ENCODE results near the gene ELAVL3.
A peak's percentile ranks its signal among the peaks of the same experiment; 100 is the strongest.

The ELAVL3 gene

GRCh38 chr19:11448923-11449554, 31.8 kb downstream of the ELAVL3 start:
- DNase-seq (ENCODE audit: low read depth, low spot score) = no peak
- CTCF ChIA-PET = interaction anchor here (0.8 to 2.1 kb wide), 6 partner anchors 21 to 159 kb away, joined by 3 to 8 read pairs (median 4); partner anchors contain the start of gene TSPAN16
- POLR2A ChIA-PET = no interaction called here
- no peak overlapping the region for H3K4me3 ChIP-seq (ENCODE audit: low read depth, low read length)
- TF ChIP-seq CTCF (IDR thresholded peaks at IDR 0.05; ENCODE audit: insufficient read depth, low read length, missing control alignments) = no peak

- ChIA-PET CTCF (interaction anchor here (0.6 to 2.1 kb wide), 6 partner anchors 21 to 158 kb away, joined by 3 to 9 read pairs (median 6); no protein-coding TSS in a partner anchor), POLR2A (no interaction called here)
- no peak overlapping the region for H3K4me3 ChIP-seq (ENCODE audit: low read depth, low read length)
- no peak for TF ChIP-seq CTCF (IDR thresholded peaks at IDR 0.05; ENCODE audit: insufficient read depth, low read length, missing control alignments)
- DNase-seq (ENCODE audit: low read depth, low spot score) = no peak
Measured at GRCh38 chr19:11448410-11448809, 32.4 kb downstream of the ELAVL3 start.

GRCh38 chr19:11447347-11448262, 33.2 kb downstream of the ELAVL3 start:
- no peak overlapping the region for H3K4me3 ChIP-seq (ENCODE audit: low read depth, low read length)
- no peak for TF ChIP-seq CTCF (IDR thresholded peaks at IDR 0.05; ENCODE audit: insufficient read depth, low read length, missing control alignments)
- no peak for DNase-seq (ENCODE audit: low read depth, low spot score)
- ChIA-PET CTCF (interaction anchor here (0.6 to 2.1 kb wide), 8 partner anchors 9 to 157 kb away, joined by 3 to 9 read pairs (median 4); partner anchors contain the start of gene SWSAP1), POLR2A (no interaction called here)

GRCh38 chr19:11446652-11447301, 34.1 kb downstream of the ELAVL3 start:
- ChIA-PET POLR2A (no interaction called here), CTCF (interaction anchor here (1.1 to 2.1 kb wide), 12 partner anchors 8 to 157 kb away, joined by 3 to 20 read pairs (median 6); partner anchors contain the start of genes ODAD3, PRKCSH and SWSAP1)

GRCh38 chr19:11446271-11446651, 34.6 kb downstream of the ELAVL3 start:
- CTCF ChIA-PET = interaction anchor here (0.6 to 1.8 kb wide), 11 partner anchors 10 to 156 kb away, joined by 3 to 20 read pairs (median 4); partner anchors contain the start of genes ODAD3, PRKCSH and TSPAN16
- no peak for DNase-seq (ENCODE audit: low read depth, low spot score)
- TF ChIP-seq CTCF (IDR thresholded peaks at IDR 0.05; ENCODE audit: insufficient read depth, low read length, missing control alignments) = no peak
- POLR2A ChIA-PET = no interaction called here
- no peak overlapping the region for H3K4me3 ChIP-seq (ENCODE audit: low read depth, low read length)

More at GRCh38 chr19:11446652-11447301, 34.1 kb downstream of the ELAVL3 start:
- peak; percentile 84 for TF ChIP-seq CTCF (IDR thresholded peaks at IDR 0.05; ENCODE audit: insufficient read depth, low read length, missing control alignments)
- H3K4me3 ChIP-seq (ENCODE audit: low read depth, low read length) = no peak overlapping the region
- DNase-seq (ENCODE audit: low read depth, low spot score) = no peak
